Ectodermal cell (in vitro differentiated cells): ENCODE results near the gene MBD3L2.
"Not testable (repeated sequence)": the region's sequence is repeated elsewhere in the genome, so short reads cannot be mapped to it uniquely, and the experiment has no call there.

ENCODE experiments used
- H3K27ac ChIP-seq: 2 replicates; pipeline ENCODE4 v1.7.0; 2013; ENCODE audit warnings: mild to moderate bottlenecking, low read depth, low read length; ENCODE audit not compliant: insufficient read depth, poor library complexity, severe bottlenecking
- H3K27me3 ChIP-seq: 2 replicates; pipeline ENCODE4 v1.7.0; 2013; ENCODE audit warnings: mild to moderate bottlenecking, low read length; ENCODE audit not compliant: insufficient read depth, control insufficient read depth, poor library complexity, severe bottlenecking
- H3K36me3 ChIP-seq: one replicate; pipeline ENCODE4 v1.7.0; 2013; ENCODE audit warnings: low read length; ENCODE audit not compliant: control insufficient read depth, insufficient read depth
- H3K4me1 ChIP-seq: one replicate; pipeline ENCODE4 v1.7.0; 2013; ENCODE audit warnings: low read length; ENCODE audit not compliant: control insufficient read depth, insufficient read depth
- H3K4me3 ChIP-seq: 2 replicates; pipeline ENCODE4 v1.7.0; 2013; ENCODE audit warnings: low read depth, low read length, control low read depth; ENCODE audit not compliant: insufficient read depth
- H3K9me3 ChIP-seq: 2 replicates; pipeline ENCODE4 v1.7.0; 2013; ENCODE audit warnings: mild to moderate bottlenecking, low read length, moderate library complexity; ENCODE audit not compliant: control insufficient read depth
- WGBS, 2 experiments: methylation state at CpG; one replicate each; pipeline ENCODE4 v1.1.7; 2013; ENCODE audit warnings: missing lambda C conversion rate in 2 of 2; 5-methylcytosine and 5-hydroxymethylcytosine counted together

The MBD3L2 gene

GRCh38 chr19:7059977-7060376 lies 10.9 kb downstream of the MBD3L2 start:
- H3K27ac ChIP-seq, H3K36me3 ChIP-seq, H3K9me3 ChIP-seq, H3K4me3 ChIP-seq, H3K4me1 ChIP-seq, H3K27me3 ChIP-seq: not testable (repeated sequence)
- 43 to 67% methylated on average over 1 of the region's 2 CpGs for WGBS, 2 experiments

GRCh38 chr19:7063339-7063738 lies 14.2 kb downstream of the MBD3L2 start:
- WGBS, 2 experiments = 84 to 85% methylated on average over 4 of the region's 4 CpGs
- Histone ChIP-seq H3K9me3 (no peaks in the 10 kb centered on the region), H3K4me1 (no peaks in the 10 kb centered on the region), H3K27me3 (no peaks in the 10 kb centered on the region), H3K36me3 (no peaks in the 10 kb centered on the region), H3K27ac (no peak overlapping the region), H3K4me3 (no peak overlapping the region)

GRCh38 chr19:7063764-7064418 lies 14.8 kb downstream of the MBD3L2 start:
- 82 to 87% methylated on average over 9 of the region's 9 CpGs for WGBS, 2 experiments
- Histone ChIP-seq H3K27me3 (no peaks in the 10 kb centered on the region), H3K4me3 (no peak overlapping the region), H3K4me1 (no peaks in the 10 kb centered on the region), H3K9me3 (no peaks in the 10 kb centered on the region), H3K36me3 (no peaks in the 10 kb centered on the region), H3K27ac (no peak overlapping the region)

GRCh38 chr19:7067122-7067521 lies 18.0 kb downstream of the MBD3L2 start:
- not testable (repeated sequence) for H3K27ac ChIP-seq, H3K36me3 ChIP-seq, H3K9me3 ChIP-seq, H3K4me3 ChIP-seq, H3K27me3 ChIP-seq, H3K4me1 ChIP-seq
- 50 to 55% methylated on average over 13 of the region's 13 CpGs for WGBS, 2 experiments

- Histone ChIP-seq H3K36me3 (no peaks in the 10 kb centered on the region), H3K9me3 (no peaks in the 10 kb centered on the region), H3K4me1 (no peaks in the 10 kb centered on the region), H3K27me3 (no peaks in the 10 kb centered on the region), H3K27ac (no peak overlapping the region), H3K4me3 (no peak overlapping the region)
- WGBS, 2 experiments = 85 to 89% methylated on average over 1 of the region's 2 CpGs
These were observed 18.6 kb downstream of the MBD3L2 start for GRCh38 chr19:7067716-7068115.

- Histone ChIP-seq H3K27me3 (no peaks in the 10 kb centered on the region), H3K9me3 (no peaks in the 10 kb centered on the region), H3K27ac (no peak overlapping the region), H3K4me1 (no peaks in the 10 kb centered on the region), H3K4me3 (peak overlapping the region; percentile 99), H3K36me3 (peaks cover 4% of the 10 kb centered on the region)
- WGBS, 2 experiments = 83 to 89% methylated on average over 5 to 6 of the region's 6 CpGs
These were observed 19.5 kb downstream of the MBD3L2 start for GRCh38 chr19:7068599-7068998.

- H3K27ac ChIP-seq = peak within 1 kb of the TSS; percentile 55
- peak within 1 kb of the TSS; percentile 99 for H3K4me3 ChIP-seq
- peaks cover 7% of the 10 kb centered on the region for H3K36me3 ChIP-seq
- no peaks in the 10 kb centered on the region for H3K27me3 ChIP-seq
- WGBS, 2 experiments = 1 to 2% methylated on average over 56 of the region's 56 CpGs
- H3K9me3 ChIP-seq = no peaks in the 10 kb centered on the region
- no peaks in the 10 kb centered on the region for H3K4me1 ChIP-seq
These were observed 20.2 kb downstream of the MBD3L2 start, which contains the start of gene ZNF557 for GRCh38 chr19:7069042-7069903. Gene ZNF557 (plus strand): TSS chr19:7069703. CDS start chr19:7075075, 5,372 bp downstream.

- Histone ChIP-seq H3K27ac (no peak overlapping the region), H3K4me3 (peak overlapping the region; percentile 99), H3K36me3 (peaks cover 13% of the 10 kb centered on the region), H3K9me3 (no peaks in the 10 kb centered on the region), H3K4me1 (no peaks in the 10 kb centered on the region), H3K27me3 (no peaks in the 10 kb centered on the region)
- WGBS, 2 experiments = 2 to 3% methylated on average over 12 of the region's 12 CpGs
These were observed 20.7 kb downstream of the MBD3L2 start for GRCh38 chr19:7069904-7070226.

GRCh38 chr19:7072541-7072940 lies 23.4 kb downstream of the MBD3L2 start:
- no peaks in the 10 kb centered on the region for H3K4me1 ChIP-seq
- no peak overlapping the region for H3K27ac ChIP-seq
- WGBS, 2 experiments = 93 to 95% methylated on average over 6 of the region's 6 CpGs
- H3K36me3 ChIP-seq = peaks cover 40% of the 10 kb centered on the region
- peaks cover under 1% of the 10 kb centered on the region for H3K9me3 ChIP-seq
- no peak overlapping the region for H3K4me3 ChIP-seq
- H3K27me3 ChIP-seq = no peaks in the 10 kb centered on the region

GRCh38 chr19:7074705-7075282 lies 25.7 kb downstream of the MBD3L2 start:
- peaks cover 62% of the 10 kb centered on the region for H3K36me3 ChIP-seq
- WGBS, 2 experiments = 97% methylated on average over 29 of the region's 29 CpGs

More at GRCh38 chr19:7074705-7075282, 25.7 kb downstream of the MBD3L2 start:
- Histone ChIP-seq H3K9me3 (peaks cover 8% of the 10 kb centered on the region), H3K27ac (no peak overlapping the region), H3K4me1 (no peaks in the 10 kb centered on the region), H3K4me3 (no peak overlapping the region), H3K27me3 (no peaks in the 10 kb centered on the region)
